Mucosa of gallbladder (tissue), 1 donor: ENCODE measurements around the gene ICAM1. TPM values are rescaled to one million over a fixed set of nuclear protein-coding genes. Genes with fewer than 3 reads are reported as not detected.

ENCODE experiments used
- DNase-seq: peaks from one replicate; pipeline ENCODE4 v3.0.0-alpha.2; 2020; ENCODE audit warnings: low spot score
- total RNA-seq: library from RNA; stranded (reverse); gene quantifications from one replicate; pipeline ENCODE4 v1.2.1, GENCODE V29; 2021
- donor health status: DM: no; HTN: no; CAD: no.

Gene ICAM1
- total RNA-seq, 1 donor from 2014 or later, result 8.5 TPM

- no peak for DNase-seq
Measured at GRCh38 chr19:10292789-10293636, 22.1 kb downstream of the ICAM1 start.

GRCh38 chr19:10293637-10294367 is 22.9 kb downstream of the ICAM1 start:
- no peak for DNase-seq

- DNase-seq, result no peak
Measured at GRCh38 chr19:10294368-10294697, 23.4 kb downstream of the ICAM1 start.

- no peak for DNase-seq
Measured at GRCh38 chr19:10295305-10295846, 24.5 kb downstream of the ICAM1 start.

- no peak for DNase-seq
Measured at GRCh38 chr19:10295847-10296591, 25.1 kb downstream of the ICAM1 start.

GRCh38 chr19:10299545-10300458 is 28.9 kb downstream of the ICAM1 start:
- no peak for DNase-seq

- no peak for DNase-seq
Measured at GRCh38 chr19:10305139-10305806, 34.4 kb downstream of the ICAM1 start.

- no peak for DNase-seq
Measured at GRCh38 chr19:10306327-10306726, 35.4 kb downstream of the ICAM1 start.

GRCh38 chr19:10309423-10309822 is 38.5 kb downstream of the ICAM1 start, which contains the start of gene ZGLP1:
TSS of gene ZGLP1 (minus strand) at chr19:10309815.
- no peak for DNase-seq

- DNase-seq, result peak; percentile 91
Measured at GRCh38 chr19:10315335-10316214, 44.7 kb downstream of the ICAM1 start, which contains the start of gene FDX2. TSS of gene FDX2 (minus strand) at chr19:10316015. CDS start at chr19:10315996, 19 bp downstream.

GRCh38 chr19:10316229-10317044 is 45.5 kb downstream of the ICAM1 start:
- no peak for DNase-seq

- DNase-seq, result no peak
Measured at GRCh38 chr19:10317045-10317856, 46.3 kb downstream of the ICAM1 start.

GRCh38 chr19:10317857-10318462 is 47.0 kb downstream of the ICAM1 start:
- DNase-seq, result no peak

GRCh38 chr19:10318807-10319682 is 48.1 kb downstream of the ICAM1 start:
- DNase-seq, result no peak

- DNase-seq, result no peak
Measured at GRCh38 chr19:10320602-10321416, 49.9 kb downstream of the ICAM1 start.
